ENCODE data around the gene UNC13D. TPM values are rescaled to one million over a fixed set of nuclear protein-coding genes. Genes with fewer than 3 reads are reported as not detected.

UNC13D gene
- total and polyA plus RNA-seq, 2 of the 4 experiments (the other 2 are of a cell fraction): under 0.01 to 0.31 TPM

- Histone ChIP-seq H2BK5ac (ENCODE audit: low read depth, low read length, poor library complexity, severe bottlenecking) (no peak overlapping the region), H4K91ac (ENCODE audit: insufficient read depth, low read depth, low read length) (no peak overlapping the region), H3K27ac (ENCODE audit: insufficient read depth, low read length) (no peak overlapping the region), H3K9ac (ENCODE audit: low read depth, low read length) (no peak overlapping the region), H2BK120ac (ENCODE audit: low read depth, low read length) (no peak overlapping the region), H3K9me3 (ENCODE audit: control insufficient read depth, insufficient read depth, low read length) (no peaks in the 10 kb centered on the region), H3K4me3 (ENCODE audit: insufficient read depth, low read depth, low read length) (no peak overlapping the region), H3K14ac (replicated peaks; ENCODE audit: low read depth, low read length) (no peak overlapping the region), H3K79me1 (ENCODE audit: low read depth in 1 of 2, low read length in 2 of 2) (0 out of 4 replicates have a peak, but pooled peaks cover 0 to 2% of the 10 kb centered on the region in 2 experiments), H3K4ac (ENCODE audit: low read depth, low read length) (no peak overlapping the region), H2BK20ac (ENCODE audit: low read depth, low read length) (no peak overlapping the region), H3K23ac (ENCODE audit: low read depth, low read length) (no peak overlapping the region), H3K18ac (ENCODE audit: low read depth, low read length) (no peak overlapping the region), H2AK9ac (replicated peaks; ENCODE audit: low read depth, low read length, poor library complexity) (no peak overlapping the region), H2AK5ac (ENCODE audit: low read depth, low read length) (no peak overlapping the region), H2BK15ac (ENCODE audit: low read depth, low read length) (no peak overlapping the region), H3K4me2 (ENCODE audit: low read depth, low read length) (no peak overlapping the region), H4K8ac (ENCODE audit: low read depth in 2 of 2, low read length in 2 of 2) (no peak overlapping the region), H2AFZ (replicated peaks; ENCODE audit: low read length, poor library complexity) (no peak overlapping the region), H4K5ac (ENCODE audit: low read depth, low read length) (no peak overlapping the region), H3K9me1 (ENCODE audit: insufficient read depth, low read length) (0 out of 2 replicates have a peak, but pooled peaks cover 4% of the 10 kb centered on the region), H4K20me1 (ENCODE audit: insufficient read depth, low read length) (no peaks in the 10 kb centered on the region), H3K27me3 (ENCODE audit: control insufficient read depth, insufficient read depth, low read length) (no peaks in the 10 kb centered on the region), H3K56ac (ENCODE audit: extremely low read depth, insufficient read depth, low read length) (no peak overlapping the region), H3K36me3 (ENCODE audit: control insufficient read depth, insufficient read depth, low read length) (peaks cover 17% of the 10 kb centered on the region; the same call in 1 of the 2 replicates), H3K4me1 (ENCODE audit: control insufficient read depth, insufficient read depth, low read length) (peaks cover 6% of the 10 kb centered on the region)
- ChIA-PET POLR2A (ENCODE audit: unreplicated experiment) (no interaction called here), CTCF (no interaction called here)
- no peak for DNase-seq
- 80% methylated on average over 2 of the region's 18 CpGs; no CpG with 5 or more reads in 1 of the 2 experiments for WGBS, 2 experiments (ENCODE audit: extremely low coverage in 2 of 2, insufficient read length in 1 of 2)
- dilution Hi-C loops (cut with HindIII; ENCODE audit: low sequenced_read_pairs, unreplicated experiment) (no loop called here), in situ Hi-C loops (cut with MboI; ENCODE audit: low sequenced_read_pairs) (no loop called here), intact Hi-C loops (cut with micrococcal nuclease) (no loop called here)
- ATAC-seq (ENCODE audit: low read depth): no peak
- BruUV-seq (replicated peaks): no TSS peak
- TF ChIP-seq RAD21 (IDR thresholded peaks at IDR 0.05; ENCODE audit: low read length) (no peak), CHD1 (IDR thresholded peaks at IDR 0.05; ENCODE audit: low read depth, low read length) (no peak), MAFK (IDR thresholded peaks at IDR 0.05; ENCODE audit: low read depth, low read length) (no peak), POLR2A (IDR thresholded peaks at IDR 0.05; ENCODE audit: low read depth, low read length) (no peak), MXI1 (IDR thresholded peaks at IDR 0.05; ENCODE audit: borderline replicate concordance, low read depth, low read length) (no peak), RCOR1 (IDR thresholded peaks at IDR 0.05; ENCODE audit: insufficient replicate concordance, low read length) (no peak), RFX5 (IDR thresholded peaks at IDR 0.05; ENCODE audit: low read depth, low read length) (no peak), CTCF (conservative IDR thresholded peaks at IDR 0.05; ENCODE audit: low read depth, low read length) (no peak), MAZ (IDR thresholded peaks at IDR 0.05; ENCODE audit: borderline replicate concordance, low read depth, low read length) (no peak)
- TF ChIP-seq, protein P1, sequence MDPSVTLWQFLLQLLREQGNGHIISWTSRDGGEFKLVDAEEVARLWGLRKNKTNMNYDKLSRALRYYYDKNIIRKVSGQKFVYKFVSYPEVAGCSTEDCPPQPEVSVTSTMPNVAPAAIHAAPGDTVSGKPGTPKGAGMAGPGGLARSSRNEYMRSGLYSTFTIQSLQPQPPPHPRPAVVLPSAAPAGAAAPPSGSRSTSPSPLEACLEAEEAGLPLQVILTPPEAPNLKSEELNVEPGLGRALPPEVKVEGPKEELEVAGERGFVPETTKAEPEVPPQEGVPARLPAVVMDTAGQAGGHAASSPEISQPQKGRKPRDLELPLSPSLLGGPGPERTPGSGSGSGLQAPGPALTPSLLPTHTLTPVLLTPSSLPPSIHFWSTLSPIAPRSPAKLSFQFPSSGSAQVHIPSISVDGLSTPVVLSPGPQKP (IDR thresholded peaks at IDR 0.05; ENCODE audit: borderline replicate concordance, low read depth, low read length): no peak
- TF ChIP-seq, protein P2, sequence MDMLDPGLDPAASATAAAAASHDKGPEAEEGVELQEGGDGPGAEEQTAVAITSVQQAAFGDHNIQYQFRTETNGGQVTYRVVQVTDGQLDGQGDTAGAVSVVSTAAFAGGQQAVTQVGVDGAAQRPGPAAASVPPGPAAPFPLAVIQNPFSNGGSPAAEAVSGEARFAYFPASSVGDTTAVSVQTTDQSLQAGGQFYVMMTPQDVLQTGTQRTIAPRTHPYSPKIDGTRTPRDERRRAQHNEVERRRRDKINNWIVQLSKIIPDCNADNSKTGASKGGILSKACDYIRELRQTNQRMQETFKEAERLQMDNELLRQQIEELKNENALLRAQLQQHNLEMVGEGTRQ (IDR thresholded peaks at IDR 0.05; ENCODE audit: low read depth, low read length): no peak
Observed at GRCh38 chr17:75842411-75842810, 1.8 kb downstream of the UNC13D start.

Measured in IMR-90 (cell line).